T1000 (cell line): ENCODE measurements around the gene C14orf119.

Source experiments
- DNase-seq: peaks from one replicate; lab custom pipeline; 2025; ENCODE audit warnings: mixed read lengths; lab: John Stamatoyannopoulos, UW

Gene C14orf119

GRCh38 chr14:23060536-23061260 is 34.6 kb upstream of the C14orf119 start:
- no peak for DNase-seq

- no peak for DNase-seq
These were observed 33.3 kb upstream of the C14orf119 start for GRCh38 chr14:23062002-23062401.

- DNase-seq = no peak
These were observed 31.7 kb upstream of the C14orf119 start for GRCh38 chr14:23063601-23064000.

GRCh38 chr14:23066368-23066767 is 28.9 kb upstream of the C14orf119 start:
- no peak for DNase-seq

GRCh38 chr14:23066855-23067744 is 28.2 kb upstream of the C14orf119 start:
- DNase-seq = no peak

- no peak for DNase-seq
These were observed 27.2 kb upstream of the C14orf119 start for GRCh38 chr14:23067847-23068788.

- no peak for DNase-seq
These were observed 26.4 kb upstream of the C14orf119 start for GRCh38 chr14:23068789-23069412.

GRCh38 chr14:23069413-23069806 is 25.9 kb upstream of the C14orf119 start:
- DNase-seq = no peak

GRCh38 chr14:23070262-23071129 is 24.8 kb upstream of the C14orf119 start:
- DNase-seq = no peak

- no peak for DNase-seq
These were observed 23.9 kb upstream of the C14orf119 start for GRCh38 chr14:23071244-23071920.

- DNase-seq = no peak
These were observed 23.3 kb upstream of the C14orf119 start for GRCh38 chr14:23071921-23072539.

- no peak for DNase-seq
These were observed 20.4 kb upstream of the C14orf119 start for GRCh38 chr14:23074906-23075305.

GRCh38 chr14:23076785-23077408 is 18.4 kb upstream of the C14orf119 start:
- DNase-seq = no peak

- no peak for DNase-seq
These were observed 17.3 kb upstream of the C14orf119 start for GRCh38 chr14:23077962-23078361.

- no peak for DNase-seq
These were observed 16.6 kb upstream of the C14orf119 start for GRCh38 chr14:23078692-23079116.

GRCh38 chr14:23079716-23080115 is 15.6 kb upstream of the C14orf119 start:
- no peak for DNase-seq

GRCh38 chr14:23080474-23080873 is 14.8 kb upstream of the C14orf119 start:
- DNase-seq = no peak

- no peak for DNase-seq
These were observed 9.8 kb upstream of the C14orf119 start for GRCh38 chr14:23085458-23085857.

- no peak for DNase-seq
These were observed 8.7 kb upstream of the C14orf119 start for GRCh38 chr14:23086565-23086964.
